Stimulated activated CD4-positive, alpha-beta T cell treated with anti-CD3 and anti-CD28 coated beads, Interleukin-4, amount 100 ng/mL, for 1 hour (primary cell): Measurements from ENCODE around the gene PREX1.
A peak's percentile ranks its signal among the peaks of the same experiment; 100 is the strongest.
"Not testable (repeated sequence)": the region's sequence is repeated elsewhere in the genome, so short reads cannot be mapped to it uniquely, and the experiment has no call there.

ENCODE experiments used
- DNase-seq: peaks from one replicate; pipeline ENCODE4 v3.0.0-alpha.2; 2020

The PREX1 gene

DNA sequence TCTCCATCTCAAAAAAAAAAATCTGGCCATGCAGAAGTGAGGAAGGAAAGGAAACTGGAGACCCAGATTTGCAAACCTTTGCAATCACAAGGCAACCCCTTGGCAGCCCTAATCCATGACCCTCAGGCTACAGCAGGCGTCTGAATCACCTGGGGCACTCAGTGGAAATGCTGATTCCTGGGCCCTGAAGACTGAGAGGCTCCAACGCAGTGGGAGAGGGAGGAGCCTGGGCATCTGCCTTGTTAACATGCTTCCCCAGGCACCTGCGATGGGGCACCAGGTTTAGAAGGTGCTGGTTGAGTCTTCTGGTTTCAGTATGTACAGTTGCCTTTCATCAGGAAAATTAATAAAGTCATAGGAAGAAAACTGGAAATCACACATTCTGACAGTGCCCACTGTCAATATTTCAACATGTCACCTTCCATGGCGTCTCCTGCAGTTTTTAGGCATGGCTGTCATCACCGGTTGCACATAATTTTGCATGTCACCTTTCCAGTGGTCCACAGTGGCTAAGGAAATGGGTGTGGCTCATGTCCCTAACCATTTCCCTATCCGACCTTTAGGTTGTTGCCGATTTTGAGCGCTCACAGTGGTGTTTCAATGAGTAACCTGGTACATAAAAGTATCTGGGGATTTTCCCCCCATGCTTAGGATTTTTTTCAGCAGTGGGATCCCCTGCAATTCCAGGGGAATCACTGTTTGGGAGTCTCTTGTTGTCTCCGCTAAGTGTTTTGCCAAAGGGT lies 56.9 kb downstream of the PREX1 start:
- no peak for DNase-seq

- peak; percentile 85 for DNase-seq
Measured at GRCh38 chr20:48769069-48769983, 58.5 kb downstream of the PREX1 start.

DNA sequence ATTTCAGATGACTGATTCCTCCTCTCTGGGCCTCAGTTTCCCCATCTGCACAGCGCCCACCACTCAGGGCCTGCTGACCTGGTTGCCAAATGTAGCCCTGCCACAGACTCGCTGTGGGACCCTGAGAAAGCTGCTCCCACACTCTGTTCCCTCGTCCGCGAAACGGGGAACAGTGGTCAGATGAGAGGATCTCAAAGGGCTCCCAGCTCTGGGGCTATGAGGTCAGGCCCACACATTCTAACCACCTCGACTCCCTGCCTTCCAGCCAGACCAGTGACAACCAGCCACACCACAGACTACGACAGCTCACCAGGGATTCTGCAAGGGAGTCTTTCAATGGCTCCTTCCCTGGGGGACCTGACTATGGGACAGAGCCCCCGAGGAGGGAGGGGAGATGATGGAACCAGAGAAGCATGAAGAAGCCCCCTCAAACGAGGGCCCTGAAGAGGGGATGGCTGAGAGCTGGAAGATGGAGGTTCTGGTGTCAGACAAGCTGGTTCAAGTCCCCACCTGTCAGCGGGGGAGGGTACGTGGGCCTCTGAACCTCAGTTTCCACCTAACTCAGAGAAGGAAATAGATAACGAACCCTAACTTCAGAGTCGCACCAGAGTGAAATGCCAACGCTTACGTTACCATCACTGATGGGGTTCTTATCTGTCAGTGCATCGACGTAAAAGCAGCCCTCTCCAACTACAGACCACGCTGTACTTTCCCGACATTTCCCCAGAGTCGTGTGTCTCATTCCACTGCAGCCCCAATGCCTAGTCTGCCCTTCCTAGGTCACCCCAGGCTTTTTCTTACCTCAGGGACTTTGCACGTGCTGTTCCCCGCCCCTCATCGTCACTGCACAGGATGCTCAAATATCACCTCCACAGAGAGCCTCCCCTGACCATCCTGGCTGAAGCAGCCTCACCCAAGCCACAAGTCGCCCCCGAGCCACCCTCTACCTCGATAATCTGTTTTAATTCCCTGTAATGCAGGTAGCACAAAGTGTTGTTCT lies 60.5 kb downstream of the PREX1 start:
- DNase-seq = no peak

GRCh38 chr20:48766205-48766604 lies 61.6 kb downstream of the PREX1 start:
- no peak for DNase-seq

DNA sequence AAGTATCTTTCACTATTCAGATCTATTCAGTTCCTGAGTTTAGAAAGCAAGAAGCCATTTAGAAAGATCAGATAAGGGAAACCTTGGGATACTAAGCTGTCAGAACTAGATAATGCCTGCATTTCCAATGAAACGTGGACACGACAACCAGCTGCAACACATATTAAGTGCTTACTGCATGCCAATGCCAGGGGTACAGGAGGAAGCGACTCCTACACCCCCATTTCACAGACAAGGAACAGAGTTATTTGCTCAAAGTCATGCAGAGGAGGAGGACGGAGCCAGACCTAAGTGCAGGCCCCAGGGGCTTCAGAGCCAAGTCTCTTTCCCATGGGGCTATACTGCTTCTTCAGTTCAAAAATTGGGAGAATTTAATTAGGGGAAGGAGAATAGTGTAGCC lies 62.4 kb downstream of the PREX1 start:
- DNase-seq = no peak

- DNase-seq = no peak
Measured at GRCh38 chr20:48763216-48763914, 64.4 kb downstream of the PREX1 start.

GRCh38 chr20:48761874-48762273 lies 65.9 kb downstream of the PREX1 start:
- DNase-seq = no peak

DNA sequence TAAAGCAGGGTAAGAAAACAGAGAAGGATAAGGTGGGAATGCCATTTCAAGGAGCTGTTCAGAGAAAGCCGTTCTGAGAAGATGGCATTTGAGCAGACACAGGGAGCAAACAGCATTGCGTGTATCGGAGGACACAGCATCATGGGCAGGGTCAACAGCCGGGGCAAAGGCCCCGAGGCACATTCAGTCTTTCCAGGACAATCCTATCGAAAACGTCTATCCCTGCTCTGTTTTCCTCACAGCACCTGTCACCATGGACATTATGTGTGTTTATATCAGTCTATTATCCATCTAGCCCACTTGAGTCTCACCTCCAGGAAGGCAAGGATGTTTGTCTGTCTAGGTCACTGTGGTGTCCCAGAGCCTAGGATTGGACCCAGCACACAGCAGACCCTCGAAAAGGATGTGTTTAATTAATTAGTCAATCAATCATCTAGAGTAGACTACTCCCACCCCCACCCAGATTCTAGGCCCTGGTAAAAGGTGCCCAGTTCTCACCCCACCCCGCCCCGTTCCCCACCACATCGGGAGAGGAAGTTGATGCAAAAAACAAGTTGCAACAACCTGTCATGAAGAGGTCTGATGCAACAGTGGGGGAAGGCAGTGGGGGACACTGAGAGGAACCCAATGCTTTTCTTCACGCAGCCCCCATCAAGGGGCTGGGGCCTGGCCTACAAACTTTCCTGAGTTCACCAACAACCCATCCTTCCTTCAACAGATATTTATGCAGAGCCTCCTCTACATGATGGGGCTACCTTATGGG lies 66.6 kb downstream of the PREX1 start:
- peak; percentile 24 for DNase-seq

DNA sequence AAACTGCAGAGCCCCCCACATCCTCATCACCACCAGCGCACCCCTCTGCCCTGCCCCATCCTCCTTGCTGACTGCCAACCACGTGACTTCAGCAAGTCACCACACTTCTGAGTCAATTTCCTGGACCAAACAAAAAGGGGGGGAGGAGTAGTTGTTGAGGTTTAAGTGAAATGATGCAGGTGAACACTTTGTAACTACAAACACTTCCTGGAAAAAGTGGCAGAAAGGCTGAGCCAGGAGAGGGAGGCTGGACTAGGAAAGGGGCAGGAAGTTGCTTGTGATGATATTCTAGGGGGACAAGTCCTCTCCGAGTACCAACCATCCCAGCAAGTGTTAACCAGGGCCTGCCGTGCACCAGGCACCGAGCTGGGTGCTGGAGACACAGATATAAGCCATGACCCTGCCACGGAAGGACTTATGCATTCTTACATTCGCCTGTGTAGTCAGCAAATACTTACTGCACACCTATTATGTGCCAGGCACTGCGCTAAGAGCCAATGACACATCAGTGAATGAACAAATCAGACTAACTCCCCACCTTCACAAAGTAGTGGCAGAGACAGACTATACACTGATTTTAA lies 67.3 kb downstream of the PREX1 start:
- peak; percentile 55 for DNase-seq

GRCh38 chr20:48759631-48760245 lies 68.1 kb downstream of the PREX1 start:
- DNase-seq = no peak

DNA sequence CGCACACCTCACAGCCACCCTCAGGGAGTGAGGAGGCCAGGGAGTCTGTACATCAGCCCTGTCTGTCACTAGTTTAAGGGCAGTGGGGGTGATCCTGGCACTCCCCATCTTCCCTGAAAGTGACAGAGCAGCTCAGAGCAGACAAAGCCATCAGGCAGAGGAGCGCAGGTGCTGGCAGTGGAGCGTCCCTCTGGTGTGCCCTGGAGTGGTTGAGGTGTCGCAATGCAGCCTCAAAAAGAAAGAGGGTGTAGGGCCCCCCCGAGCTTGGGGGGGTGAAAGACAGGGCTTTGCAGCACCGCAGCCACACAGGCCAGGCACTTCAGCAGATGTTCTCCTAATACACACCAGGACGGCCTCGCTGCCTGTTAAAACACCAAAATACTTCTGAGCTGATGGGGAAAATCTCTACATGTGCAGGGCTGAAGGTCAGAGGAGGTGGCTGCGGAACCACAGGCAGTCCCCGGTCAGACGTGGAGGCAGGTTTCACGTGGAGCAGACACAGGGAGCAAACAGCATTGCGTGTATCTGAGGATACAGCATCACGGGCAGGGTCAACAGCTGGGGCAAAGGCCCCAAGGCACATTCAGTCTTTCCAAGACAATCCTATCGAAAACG lies 69.5 kb downstream of the PREX1 start:
- no peak for DNase-seq

DNA sequence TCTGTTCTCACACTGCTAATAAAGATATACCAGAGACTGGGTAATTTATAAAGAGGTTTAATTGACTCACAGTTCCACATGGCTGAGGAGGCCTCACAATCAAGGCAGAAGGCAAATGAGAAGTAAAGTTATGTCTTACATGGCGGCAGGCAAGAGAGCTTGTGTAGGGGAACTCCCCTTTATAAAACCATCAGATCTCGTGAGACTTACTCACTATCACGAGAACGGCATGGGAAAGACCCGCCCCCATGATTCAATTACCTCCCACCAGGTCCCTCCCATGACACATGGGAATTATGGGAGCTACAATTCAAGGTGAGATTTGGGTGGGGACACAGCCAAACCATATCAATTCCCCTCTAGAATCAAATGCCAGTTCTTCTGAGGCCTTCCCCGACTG lies 71.0 kb downstream of the PREX1 start:
- not testable (repeated sequence) for DNase-seq

DNA sequence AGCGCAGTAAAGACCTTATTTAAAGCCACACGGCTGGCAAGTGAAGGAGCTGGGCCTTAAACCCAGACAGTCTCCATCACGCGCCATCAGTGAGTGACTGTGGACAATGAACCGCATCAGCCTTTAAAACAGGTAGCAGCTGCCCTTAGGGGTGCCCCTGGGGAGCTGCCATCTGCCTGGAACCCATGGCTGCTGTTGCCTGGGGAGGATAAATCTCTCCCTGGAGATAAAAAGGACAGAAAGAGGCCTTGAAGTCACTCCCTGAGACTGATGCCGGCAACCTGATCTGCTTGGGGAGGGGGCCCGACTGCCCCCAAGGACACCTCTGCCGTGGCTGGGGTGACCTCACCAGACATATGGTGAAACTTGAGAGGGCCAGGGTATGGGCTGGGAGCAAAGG lies 73.5 kb downstream of the PREX1 start:
- DNase-seq = no peak

DNA sequence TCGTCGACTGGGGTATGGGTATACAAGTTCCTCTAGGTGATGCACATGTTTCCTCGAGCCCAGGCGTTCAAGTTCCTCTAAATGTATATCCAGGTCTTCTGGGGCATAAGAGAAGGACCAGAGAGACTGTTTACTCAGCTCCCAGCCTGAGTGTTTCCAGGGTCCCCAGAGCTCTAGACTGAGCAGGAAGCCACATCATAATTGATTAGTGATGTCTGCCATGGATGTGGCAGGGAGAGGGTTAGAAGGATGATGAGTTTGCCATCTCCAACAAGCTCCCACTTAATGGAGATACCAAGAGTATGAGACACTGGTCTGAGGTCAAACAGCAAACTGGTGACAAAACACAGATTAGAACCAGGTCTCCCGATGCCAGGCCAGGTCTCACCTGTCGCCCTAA lies 74.8 kb downstream of the PREX1 start:
- DNase-seq = no peak

DNA sequence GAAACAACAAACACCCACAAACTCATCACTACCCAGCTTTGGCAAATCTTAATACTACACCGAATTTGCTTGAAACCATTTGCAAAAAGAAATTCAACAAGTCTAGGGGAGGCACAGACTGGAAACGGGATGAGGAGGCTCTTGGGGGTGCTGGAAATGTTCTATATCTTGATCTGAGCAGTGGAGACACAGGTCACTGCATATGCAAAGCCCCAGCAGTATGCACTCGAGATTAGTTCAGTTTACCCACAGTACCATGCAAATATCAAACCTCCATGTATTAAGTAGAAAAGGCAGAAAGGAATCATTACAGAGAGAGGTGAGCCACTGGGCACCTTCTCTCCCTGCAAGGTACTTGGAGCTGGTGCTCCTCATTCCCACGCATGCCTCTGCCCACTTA lies 75.9 kb downstream of the PREX1 start:
- no peak for DNase-seq

DNA sequence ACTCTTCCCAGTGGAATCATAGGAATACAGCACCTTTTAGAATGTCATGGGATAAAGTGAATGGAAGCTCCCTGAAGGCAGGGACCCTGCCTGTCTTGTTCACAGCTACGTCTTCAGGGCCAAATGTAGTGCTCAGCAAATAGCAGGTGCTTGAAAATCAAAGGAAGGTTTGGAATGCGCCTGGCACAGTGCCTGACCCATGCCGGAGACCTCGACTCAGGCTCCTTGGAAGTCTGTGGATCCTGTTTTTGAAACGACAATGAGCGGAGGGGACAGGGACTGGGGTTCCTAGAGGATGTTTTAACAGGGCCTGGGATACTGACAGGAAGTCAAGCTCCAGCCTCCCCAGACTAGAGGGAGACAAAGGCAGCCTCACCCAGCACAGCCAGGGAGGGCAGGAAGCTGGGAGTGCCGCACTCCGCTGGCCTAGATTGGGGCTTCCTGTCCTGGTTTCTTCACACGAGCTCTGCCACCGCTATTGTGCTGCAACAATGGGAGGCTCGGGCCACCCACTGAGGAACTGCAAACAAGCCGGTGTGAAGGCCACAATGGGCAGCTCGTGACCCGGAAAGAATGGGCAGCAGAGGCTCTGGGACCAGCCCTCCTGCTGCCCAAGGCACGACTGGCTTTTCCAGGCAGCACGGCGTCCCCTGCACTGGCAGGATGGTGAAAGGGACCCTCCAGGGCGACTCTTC lies 76.7 kb downstream of the PREX1 start:
- DNase-seq = peak; percentile 31

- DNase-seq = no peak
Measured at GRCh38 chr20:48750376-48750775, 77.4 kb downstream of the PREX1 start.

DNA sequence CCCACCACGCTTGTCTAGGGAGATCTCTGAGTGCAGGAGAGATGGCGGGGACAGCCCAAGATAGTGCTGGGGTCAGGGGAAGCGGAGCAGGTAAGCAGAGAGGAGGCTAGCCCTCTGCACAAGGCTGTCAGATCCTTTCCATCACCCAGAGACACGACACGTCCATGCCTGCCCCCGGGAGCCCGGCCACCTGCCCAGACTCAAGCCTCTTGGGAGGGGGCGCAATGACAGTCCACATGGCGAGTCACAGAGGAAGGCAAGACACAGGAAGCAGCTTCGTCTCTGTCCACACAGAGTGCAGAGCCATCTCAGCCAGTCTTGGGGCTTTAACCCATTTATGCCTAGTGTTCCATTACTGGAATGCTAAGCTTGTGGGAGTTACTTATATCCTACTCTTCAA lies 78.4 kb downstream of the PREX1 start:
- no peak for DNase-seq

DNA sequence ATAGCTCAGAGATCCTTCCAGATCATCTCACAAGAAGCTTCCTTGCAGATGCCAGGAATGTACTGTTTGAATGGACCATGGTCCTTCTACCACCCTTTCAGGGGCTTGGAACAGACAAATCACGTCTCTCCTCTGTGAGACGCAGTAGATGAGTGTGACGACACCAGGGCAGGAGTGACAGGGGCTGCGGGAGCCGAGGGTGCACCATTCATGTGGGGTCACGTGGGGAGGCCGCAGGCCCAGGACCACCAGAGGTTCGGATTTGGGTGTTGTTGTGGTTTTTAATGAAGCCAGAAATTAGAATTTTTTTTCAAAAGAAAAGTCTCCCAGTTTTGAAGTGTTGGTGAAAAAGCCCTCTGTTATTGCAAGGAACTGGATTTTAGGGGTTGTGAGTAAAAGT lies 79.2 kb downstream of the PREX1 start:
- DNase-seq = no peak
